H1 (cell line): ENCODE data around the gene SPECC1. TPM values are rescaled to one million over a fixed set of nuclear protein-coding genes. Genes with fewer than 3 reads are reported as not detected.

ENCODE experiments used
- CEBPB ChIP-seq: IDR thresholded peaks from 2 replicates; pipeline ENCODE4 v1.6.1; 2012; ENCODE audit warnings: low read depth, low read length
- EP300 ChIP-seq, 2 experiments: IDR thresholded peaks; 1 replicate in 1 of 2; 2 replicates in 1 of 2; pipeline ENCODE4 v1.6.1; 2011 to 2012; ENCODE audit warnings: low read depth in 2 of 2, low read length in 2 of 2, mild to moderate bottlenecking in 2 of 2, borderline replicate concordance in 1 of 2, inconsistent platforms in 1 of 2, moderate library complexity in 1 of 2
- KDM1A ChIP-seq: fragments of 200-600, 300-600 bp; sonication (generic); IDR thresholded peaks from 2 replicates; pipeline ENCODE4 v1.7.1; 2016; ENCODE audit warnings: mild to moderate bottlenecking, low read length, borderline replicate concordance
- KDM4A ChIP-seq: IDR thresholded peaks from one replicate; pipeline ENCODE4 v1.7.1; 2012; ENCODE audit warnings: low read depth, mild to moderate bottlenecking, moderate library complexity, low read length, inconsistent platforms; ENCODE audit not compliant: severe bottlenecking
- RAD21 ChIP-seq, 2 experiments: IDR thresholded peaks in 1 of 2; conservative IDR thresholded peaks in 1 of 2; 2 replicates each; pipeline ENCODE4 v1.6.1; 2011; ENCODE audit warnings: low read depth in 2 of 2, low read length in 2 of 2, improper control_type of control experiment in 1 of 2, inconsistent platforms in 1 of 2, mild to moderate bottlenecking in 1 of 2, moderate library complexity in 1 of 2
- TCF12 ChIP-seq: IDR thresholded peaks from 2 replicates; pipeline ENCODE4 v1.6.1; 2011; ENCODE audit warnings: low read depth, mild to moderate bottlenecking, low read length
- polyA plus RNA-seq, 7 experiments: library from polyadenylated mRNA; depleted of rRNA in 3 of 7; stranded (reverse) in 5 of 7; unstranded in 2 of 7; fragments of >200 nt in 5 of 7; fragments of 200-250 nt in 2 of 7; gene quantifications; 1 replicate in 5 of 7; 2 replicates in 1 of 7; 4 replicates in 1 of 7; pipeline versions ENCODE4 v1.2.1 to v1.2.3, GENCODE V29; 2011 to 2013; ENCODE audit warnings: missing spikeins in 2 of 7, mixed read lengths in 2 of 7
- total RNA-seq: library from RNA; stranded (reverse); fragmentation: NEBNext Ultra II Directional; extraction: Animal tissue kit (Norgen Biotek cat#: 25700); gene quantifications from 2 replicates; pipeline ENCODE4 v1.2.1, GENCODE V29; 2021
- TF ChIP-seq, protein P1 (sequence below): fragments of 300-600 bp; sonication (generic); IDR thresholded peaks from 2 replicates; pipeline ENCODE4 v1.7.1; 2012; ENCODE audit warnings: low read length, moderate library complexity, mild to moderate bottlenecking, inconsistent platforms; ENCODE audit not compliant: insufficient replicate concordance

Gene SPECC1
- total and polyA plus RNA-seq, 2 of the 8 experiments (the other 6 are each of a cell fraction or from before 2014, with no cell fraction given), result 35.8 to 87.9 TPM

DNA sequence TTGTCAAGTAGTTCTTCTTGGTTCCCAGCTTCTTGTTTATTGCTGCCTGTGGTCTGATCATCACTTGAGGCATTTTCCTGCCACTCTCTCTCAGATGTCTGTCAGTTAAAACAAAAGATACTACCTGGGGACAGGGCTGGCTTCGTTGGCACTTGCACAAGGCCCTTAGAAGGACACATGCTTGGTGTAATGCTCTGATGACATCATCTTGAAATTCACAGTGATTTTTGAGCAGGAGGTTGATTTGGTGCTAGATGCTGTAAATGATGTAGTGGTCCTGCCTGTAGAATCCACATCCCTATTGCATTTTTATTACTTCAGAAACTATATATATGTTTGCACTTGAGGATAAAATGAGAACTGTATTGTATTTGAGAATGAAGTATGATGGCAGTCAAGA is 247.8 kb downstream of the SPECC1 start (continued):
- TF ChIP-seq, protein P1, sequence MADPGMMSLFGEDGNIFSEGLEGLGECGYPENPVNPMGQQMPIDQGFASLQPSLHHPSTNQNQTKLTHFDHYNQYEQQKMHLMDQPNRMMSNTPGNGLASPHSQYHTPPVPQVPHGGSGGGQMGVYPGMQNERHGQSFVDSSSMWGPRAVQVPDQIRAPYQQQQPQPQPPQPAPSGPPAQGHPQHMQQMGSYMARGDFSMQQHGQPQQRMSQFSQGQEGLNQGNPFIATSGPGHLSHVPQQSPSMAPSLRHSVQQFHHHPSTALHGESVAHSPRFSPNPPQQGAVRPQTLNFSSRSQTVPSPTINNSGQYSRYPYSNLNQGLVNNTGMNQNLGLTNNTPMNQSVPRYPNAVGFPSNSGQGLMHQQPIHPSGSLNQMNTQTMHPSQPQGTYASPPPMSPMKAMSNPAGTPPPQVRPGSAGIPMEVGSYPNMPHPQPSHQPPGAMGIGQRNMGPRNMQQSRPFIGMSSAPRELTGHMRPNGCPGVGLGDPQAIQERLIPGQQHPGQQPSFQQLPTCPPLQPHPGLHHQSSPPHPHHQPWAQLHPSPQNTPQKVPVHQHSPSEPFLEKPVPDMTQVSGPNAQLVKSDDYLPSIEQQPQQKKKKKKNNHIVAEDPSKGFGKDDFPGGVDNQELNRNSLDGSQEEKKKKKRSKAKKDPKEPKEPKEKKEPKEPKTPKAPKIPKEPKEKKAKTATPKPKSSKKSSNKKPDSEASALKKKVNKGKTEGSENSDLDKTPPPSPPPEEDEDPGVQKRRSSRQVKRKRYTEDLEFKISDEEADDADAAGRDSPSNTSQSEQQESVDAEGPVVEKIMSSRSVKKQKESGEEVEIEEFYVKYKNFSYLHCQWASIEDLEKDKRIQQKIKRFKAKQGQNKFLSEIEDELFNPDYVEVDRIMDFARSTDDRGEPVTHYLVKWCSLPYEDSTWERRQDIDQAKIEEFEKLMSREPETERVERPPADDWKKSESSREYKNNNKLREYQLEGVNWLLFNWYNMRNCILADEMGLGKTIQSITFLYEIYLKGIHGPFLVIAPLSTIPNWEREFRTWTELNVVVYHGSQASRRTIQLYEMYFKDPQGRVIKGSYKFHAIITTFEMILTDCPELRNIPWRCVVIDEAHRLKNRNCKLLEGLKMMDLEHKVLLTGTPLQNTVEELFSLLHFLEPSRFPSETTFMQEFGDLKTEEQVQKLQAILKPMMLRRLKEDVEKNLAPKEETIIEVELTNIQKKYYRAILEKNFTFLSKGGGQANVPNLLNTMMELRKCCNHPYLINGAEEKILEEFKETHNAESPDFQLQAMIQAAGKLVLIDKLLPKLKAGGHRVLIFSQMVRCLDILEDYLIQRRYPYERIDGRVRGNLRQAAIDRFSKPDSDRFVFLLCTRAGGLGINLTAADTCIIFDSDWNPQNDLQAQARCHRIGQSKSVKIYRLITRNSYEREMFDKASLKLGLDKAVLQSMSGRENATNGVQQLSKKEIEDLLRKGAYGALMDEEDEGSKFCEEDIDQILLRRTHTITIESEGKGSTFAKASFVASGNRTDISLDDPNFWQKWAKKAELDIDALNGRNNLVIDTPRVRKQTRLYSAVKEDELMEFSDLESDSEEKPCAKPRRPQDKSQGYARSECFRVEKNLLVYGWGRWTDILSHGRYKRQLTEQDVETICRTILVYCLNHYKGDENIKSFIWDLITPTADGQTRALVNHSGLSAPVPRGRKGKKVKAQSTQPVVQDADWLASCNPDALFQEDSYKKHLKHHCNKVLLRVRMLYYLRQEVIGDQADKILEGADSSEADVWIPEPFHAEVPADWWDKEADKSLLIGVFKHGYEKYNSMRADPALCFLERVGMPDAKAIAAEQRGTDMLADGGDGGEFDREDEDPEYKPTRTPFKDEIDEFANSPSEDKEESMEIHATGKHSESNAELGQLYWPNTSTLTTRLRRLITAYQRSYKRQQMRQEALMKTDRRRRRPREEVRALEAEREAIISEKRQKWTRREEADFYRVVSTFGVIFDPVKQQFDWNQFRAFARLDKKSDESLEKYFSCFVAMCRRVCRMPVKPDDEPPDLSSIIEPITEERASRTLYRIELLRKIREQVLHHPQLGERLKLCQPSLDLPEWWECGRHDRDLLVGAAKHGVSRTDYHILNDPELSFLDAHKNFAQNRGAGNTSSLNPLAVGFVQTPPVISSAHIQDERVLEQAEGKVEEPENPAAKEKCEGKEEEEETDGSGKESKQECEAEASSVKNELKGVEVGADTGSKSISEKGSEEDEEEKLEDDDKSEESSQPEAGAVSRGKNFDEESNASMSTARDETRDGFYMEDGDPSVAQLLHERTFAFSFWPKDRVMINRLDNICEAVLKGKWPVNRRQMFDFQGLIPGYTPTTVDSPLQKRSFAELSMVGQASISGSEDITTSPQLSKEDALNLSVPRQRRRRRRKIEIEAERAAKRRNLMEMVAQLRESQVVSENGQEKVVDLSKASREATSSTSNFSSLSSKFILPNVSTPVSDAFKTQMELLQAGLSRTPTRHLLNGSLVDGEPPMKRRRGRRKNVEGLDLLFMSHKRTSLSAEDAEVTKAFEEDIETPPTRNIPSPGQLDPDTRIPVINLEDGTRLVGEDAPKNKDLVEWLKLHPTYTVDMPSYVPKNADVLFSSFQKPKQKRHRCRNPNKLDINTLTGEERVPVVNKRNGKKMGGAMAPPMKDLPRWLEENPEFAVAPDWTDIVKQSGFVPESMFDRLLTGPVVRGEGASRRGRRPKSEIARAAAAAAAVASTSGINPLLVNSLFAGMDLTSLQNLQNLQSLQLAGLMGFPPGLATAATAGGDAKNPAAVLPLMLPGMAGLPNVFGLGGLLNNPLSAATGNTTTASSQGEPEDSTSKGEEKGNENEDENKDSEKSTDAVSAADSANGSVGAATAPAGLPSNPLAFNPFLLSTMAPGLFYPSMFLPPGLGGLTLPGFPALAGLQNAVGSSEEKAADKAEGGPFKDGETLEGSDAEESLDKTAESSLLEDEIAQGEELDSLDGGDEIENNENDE, result no peak
- TF ChIP-seq CEBPB, result no peak
- TF ChIP-seq RAD21 (IDR thresholded peaks at IDR 0.05 in 1 of 2, conservative IDR thresholded peaks at IDR 0.05 in 1 of 2; ENCODE audit: low read depth in 2 of 2, low read length in 2 of 2), result no peak
- no peak for TF ChIP-seq KDM4A
- TF ChIP-seq EP300 (IDR thresholded peaks at IDR 0.05; ENCODE audit: borderline replicate concordance in 1 of 2, low read depth in 2 of 2, low read length in 2 of 2), result no peak
- no peak for TF ChIP-seq KDM1A
- no peak for TF ChIP-seq TCF12
